ENCODE measurements around the gene CLBA1. TPM values are rescaled to one million over a fixed set of nuclear protein-coding genes. Genes with fewer than 3 reads are reported as not detected.
A peak's percentile ranks its signal among the peaks of the same experiment; 100 is the strongest.
"Not testable (repeated sequence)": the region's sequence is repeated elsewhere in the genome, so short reads cannot be mapped to it uniquely, and the experiment has no call there.

Gene CLBA1
- total RNA-seq, 1 donor from 2014 or later, result 6.1 TPM

DNA sequence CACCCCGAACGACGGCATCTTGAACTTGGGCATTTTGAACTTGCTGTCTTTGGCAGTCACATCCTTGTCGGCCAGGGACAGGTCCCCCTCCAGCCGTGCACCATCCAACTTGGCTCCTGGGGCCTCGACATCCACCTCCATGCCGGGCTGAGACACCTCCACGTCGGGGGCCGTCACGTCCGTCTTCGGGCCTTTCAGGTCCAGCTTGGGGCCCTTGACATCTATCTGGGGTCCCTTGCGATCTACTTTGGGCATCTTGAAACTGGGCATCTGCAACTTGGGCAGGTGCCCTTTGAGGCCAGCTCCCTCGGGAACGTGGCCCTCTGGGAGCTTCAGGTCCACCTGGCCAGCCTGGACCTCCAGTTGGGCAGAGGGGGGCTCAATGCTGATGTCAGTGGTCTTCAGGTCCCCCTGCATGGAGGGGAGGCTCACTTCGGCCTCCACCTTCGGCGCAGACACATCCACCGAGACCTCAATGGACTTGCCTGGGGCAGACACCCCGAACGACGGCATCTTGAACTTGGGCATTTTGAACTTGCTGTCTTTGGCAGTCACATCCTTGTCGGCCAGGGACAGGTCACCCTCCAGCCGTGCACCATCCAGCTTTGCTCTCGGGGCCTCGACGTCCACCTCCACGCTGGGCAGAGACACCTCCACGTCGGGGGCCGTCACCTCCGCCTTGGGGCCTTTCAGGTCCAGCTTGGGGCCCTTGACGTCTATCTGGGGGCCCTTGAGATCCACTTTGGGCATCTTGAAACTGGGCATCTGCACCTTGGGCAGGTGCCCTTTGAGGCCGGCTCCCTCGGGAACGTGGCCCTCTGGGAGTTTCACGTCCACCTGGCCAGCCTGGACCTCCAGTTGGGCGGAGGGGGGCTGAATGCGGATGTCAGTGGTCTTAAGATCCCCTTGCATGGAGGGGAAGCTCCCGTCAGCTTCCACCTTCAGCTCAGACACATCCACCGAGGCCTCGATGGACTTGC is 39.3 kb upstream of the CLBA1 start:
- ATAC-seq; intact Hi-C loops (cut with DNase I); DNase-seq (ENCODE audit: low spot score): not testable (repeated sequence)

DNA sequence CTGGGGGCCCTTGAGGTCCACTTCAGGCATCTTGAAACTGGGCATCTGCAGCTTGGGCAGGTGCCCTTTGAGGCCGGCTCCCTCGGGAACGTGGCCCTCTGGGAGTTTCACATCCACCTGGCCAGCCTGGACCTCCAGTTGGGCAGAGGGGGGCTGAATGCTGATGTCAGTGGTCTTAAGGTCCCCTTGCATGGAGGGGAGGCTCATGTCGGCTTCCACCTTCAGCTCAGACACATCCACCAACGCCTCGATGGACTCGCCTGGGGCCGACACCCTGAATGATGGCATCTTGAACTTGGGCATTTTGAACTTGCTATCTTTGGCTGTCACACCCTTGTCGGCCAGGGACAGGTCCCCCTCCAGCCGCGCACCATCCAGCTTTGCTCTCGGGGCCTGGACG is 38.4 kb upstream of the CLBA1 start:
- DNase-seq (ENCODE audit: low spot score); ATAC-seq; intact Hi-C loops (cut with DNase I): not testable (repeated sequence)

DNA sequence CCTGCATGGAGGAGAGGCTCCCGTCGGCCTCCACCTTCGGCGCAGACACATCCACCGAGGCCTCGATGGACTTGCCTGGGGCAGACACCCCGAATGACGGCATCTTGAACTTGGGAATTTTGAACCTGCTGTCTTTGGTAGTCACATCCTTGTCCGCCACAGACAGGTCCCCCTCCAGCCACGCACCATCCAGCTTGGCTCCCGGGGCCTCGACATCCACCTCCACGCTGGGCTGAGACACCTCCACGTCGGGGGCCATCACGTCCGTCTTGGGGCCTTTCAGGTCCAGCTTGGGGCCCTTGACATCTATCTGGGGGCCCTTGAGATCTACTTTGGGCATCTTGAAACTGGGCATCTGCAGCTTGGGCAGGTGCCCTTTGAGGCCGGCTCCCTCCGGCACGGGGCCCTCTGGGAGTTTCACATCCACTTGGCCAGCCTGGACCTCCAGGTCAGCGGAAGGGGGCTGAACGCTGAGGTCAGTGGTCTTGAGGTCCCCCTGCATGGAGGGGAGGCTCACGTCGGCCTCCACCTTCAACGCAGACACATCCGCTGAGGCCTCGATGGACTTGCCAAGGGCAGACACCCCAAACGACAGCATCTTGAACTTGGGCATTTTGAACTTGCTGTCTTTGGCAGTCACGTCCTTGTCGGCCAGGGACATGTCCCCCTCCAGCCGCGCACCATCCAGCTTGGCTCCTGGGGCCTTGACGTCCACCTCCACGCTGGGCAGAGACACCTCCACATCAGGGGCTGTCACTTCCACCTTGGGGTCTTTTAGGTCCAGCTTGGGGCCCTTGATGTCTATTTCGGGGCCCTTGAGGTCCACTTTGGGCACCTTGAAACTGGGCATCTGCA is 37.5 kb upstream of the CLBA1 start:
- intact Hi-C loops (cut with DNase I); DNase-seq (ENCODE audit: low spot score); ATAC-seq: not testable (repeated sequence)

DNA sequence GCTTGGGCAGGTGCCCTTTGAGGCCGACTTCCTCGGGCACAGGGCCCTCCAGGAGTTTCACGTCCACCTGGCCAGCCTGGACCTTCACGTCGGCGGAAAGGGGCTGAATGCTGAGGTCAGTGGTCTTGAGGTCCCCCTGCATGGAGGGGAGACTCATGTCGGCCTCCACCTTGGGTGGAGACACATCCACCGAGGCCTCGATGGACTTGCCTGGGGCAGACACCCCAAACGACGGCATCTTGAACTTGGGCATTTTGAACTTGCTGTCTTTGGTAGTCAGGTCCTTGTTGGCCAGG is 36.9 kb upstream of the CLBA1 start:
- DNase-seq (ENCODE audit: low spot score) (no peak), ATAC-seq (no peak)
- intact Hi-C loops (cut with DNase I), result no loop called here

DNA sequence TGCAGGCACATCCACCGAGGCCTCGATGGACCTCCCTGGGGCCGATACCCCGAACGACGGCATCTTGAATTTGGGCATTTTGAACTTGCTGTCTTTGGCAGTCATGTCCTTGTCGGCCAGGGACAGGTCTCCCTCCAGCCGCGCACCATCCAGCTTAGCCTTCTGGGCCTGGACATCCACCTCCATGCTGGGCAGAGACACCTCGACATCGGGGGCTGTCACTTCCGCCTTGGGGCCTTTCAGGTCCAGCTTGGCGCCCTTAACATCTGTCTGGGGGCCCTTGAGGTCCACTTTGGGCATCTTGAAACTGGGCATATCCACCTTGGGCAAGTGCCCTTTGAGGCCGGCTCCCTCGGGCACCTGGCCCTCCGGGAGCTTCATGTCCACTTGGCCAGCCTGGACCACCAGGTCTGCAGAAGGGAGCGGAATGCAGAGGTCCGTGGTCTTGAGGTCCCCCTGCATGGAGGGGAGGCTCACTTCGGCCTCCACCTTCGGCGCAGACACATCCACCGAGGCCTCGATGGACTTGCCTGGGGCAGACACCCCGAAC is 36.1 kb upstream of the CLBA1 start:
- ATAC-seq; intact Hi-C loops (cut with DNase I); DNase-seq (ENCODE audit: low spot score): not testable (repeated sequence)

DNA sequence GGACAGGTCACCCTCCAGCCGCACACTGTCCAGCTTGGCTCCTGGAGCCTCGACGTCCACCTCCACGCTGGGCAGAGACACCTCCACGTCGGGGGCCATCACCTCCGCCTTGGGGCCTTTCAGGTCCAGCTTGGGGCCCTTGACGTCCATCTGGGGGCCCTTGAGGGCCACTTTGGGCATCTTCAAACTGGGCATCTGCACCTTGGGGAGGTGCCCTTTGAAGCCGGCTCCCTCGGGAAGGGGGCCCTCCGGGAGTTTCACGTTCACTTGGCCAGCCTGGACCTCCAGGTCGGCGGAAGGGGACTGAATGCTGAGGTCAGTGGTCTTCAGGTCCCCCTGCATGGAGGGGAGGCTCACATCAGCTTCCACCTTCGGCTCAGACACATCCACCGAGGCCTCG is 35.6 kb upstream of the CLBA1 start:
- intact Hi-C loops (cut with DNase I), result no loop called here
- DNase-seq (ENCODE audit: low spot score) (no peak), ATAC-seq (no peak)

DNA sequence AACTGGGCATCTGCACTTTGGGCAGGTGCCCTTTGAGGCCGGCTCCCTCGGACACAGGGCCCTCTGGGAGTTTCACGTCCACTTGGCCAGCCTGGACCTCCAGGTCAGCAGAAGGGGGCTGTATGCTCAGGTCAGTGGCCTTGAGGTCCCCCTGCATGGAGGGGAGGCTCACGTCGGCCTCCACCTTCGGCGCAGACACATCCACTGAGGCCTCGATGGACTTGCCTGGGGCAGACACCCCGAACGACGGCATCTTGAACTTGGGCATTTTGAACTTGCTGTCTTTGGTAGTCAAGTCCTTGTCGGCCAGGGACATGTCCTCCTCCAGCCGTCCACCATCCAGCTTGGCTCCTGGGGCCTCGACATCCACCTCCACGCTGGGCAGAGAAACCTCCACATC is 34.9 kb upstream of the CLBA1 start:
- DNase-seq (ENCODE audit: low spot score); ATAC-seq; intact Hi-C loops (cut with DNase I): not testable (repeated sequence)

DNA sequence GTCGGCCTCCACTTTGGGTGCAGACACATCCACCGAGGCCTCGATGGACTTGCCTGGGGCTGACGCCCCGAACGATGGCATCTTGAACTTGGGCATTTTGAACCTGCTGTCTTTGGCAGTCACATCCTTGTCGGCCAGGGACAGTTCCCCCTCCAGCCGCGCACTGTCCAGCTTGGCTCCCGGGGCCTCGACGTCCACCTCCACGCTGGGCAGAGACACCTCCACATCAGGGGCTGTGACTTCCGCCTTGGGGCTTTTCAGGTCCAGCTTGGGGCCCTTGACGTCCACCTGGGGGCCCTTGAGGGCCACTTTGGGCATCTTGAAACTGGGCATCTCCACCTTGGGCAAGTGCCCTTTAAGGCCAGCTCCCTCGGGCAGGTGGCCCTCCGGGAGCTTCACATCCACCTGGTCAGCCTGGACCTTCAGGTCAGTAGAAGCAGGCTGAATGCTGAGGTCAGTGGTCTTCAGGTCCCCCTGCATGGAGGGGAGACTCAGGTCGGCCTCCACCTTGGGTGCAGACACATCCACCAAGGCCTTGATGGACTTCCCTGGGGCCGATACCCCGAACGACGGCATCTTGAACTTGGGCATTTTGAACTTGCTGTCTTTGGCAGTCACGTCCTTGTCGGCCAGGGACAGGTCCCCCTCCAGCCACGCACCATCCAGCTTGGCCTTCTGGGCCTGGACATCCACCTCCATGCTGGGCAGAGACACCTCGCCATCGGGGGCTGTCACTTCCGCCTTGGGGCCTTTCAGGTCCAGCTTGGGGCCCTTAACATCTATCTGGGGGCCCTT is 33.5 kb upstream of the CLBA1 start:
- ATAC-seq; intact Hi-C loops (cut with DNase I); DNase-seq (ENCODE audit: low spot score): not testable (repeated sequence)

DNA sequence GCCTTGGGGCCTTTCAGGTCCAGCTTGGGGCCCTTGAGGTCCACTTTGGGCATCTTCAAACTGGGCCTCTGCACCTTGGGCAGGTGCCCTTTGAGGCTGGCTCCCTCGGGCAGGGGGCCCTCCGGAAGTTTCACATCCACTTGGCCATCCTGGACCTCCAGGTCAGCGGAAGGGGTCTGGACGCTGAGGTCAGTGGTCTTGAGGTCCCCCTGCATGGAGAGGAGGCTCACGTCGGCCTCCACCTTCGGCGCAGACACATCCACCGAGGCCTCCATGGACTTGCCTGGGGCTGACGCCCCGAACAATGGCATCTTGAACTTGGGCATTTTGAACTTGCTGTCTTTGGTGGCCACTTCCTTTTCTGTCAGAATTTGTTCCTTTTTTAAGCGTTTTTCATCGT is 32.5 kb upstream of the CLBA1 start:
- DNase-seq (ENCODE audit: low spot score), result no peak
- intact Hi-C loops (cut with DNase I), result no loop called here
- no peak for ATAC-seq

DNA sequence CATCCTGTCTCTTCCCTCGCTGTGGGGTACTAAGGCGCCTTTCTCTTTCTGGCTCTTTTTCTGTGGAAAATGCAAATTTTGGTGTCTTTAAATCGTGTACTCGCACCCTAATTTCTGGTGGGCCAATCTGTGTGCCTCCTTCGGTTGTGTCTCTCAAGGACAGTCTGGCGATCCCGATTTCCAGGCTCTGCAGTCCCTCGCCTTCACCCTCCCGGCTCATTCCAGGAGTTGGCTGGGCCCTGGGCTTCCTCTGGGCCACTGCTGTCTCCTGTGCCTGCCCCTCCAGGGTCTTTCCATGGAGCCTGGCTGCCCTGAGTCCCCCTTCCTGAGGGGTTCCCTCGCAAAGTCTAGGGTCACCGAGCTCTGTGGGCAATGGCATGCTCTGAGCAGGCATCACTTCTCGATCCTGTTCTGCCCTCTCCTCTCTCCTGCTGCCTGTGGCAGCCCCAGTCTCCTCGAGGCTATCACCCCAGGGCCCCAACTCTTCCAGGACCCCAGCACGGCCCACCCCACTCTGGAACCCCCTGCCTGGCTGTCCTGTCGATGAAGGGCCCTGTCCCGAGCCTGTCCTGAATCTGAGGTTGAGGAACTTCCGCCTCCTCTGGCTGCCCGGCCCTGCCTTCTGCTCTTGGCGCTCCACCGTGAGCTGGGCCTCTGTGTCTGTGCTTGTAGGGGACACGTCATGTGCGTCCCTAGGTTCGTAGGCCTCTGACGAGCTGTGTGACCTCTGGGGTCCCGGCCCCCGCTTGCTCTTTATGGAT is 31.5 kb upstream of the CLBA1 start:
- intact Hi-C loops (cut with DNase I), result no loop called here
- ATAC-seq (peak; percentile 38), DNase-seq (ENCODE audit: low spot score) (no peak)

DNA sequence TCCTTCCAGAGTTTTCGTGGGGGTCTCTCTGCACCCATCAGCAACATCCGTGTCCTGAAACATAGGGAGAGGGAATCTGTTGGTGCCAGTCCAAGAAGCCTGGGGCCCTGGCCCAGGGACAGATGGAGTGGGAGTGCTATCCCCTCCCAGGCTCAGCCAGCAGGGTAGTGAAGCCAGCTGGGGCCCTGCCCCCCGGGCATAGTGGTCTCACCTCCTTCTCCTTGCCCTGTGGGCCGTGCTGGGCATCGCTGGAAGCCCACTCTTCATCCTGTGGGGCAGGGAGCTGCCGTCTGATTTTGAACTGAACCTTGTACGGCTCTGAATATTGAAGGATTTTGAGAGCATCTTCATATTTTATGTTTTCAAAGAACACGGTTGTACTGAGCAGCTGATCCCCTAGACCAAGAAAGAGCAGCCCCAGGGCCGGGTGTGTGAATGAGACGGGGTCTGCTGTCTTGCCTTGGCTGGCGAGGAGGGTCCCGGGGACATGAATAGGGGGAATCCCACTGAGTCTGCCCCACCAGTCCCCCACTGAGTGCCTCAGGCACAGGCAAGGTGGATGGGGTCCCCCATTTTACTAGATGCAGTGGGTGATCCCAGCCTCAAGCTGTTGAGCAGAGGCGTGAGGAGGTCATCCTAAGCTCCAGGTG is 30.7 kb upstream of the CLBA1 start:
- intact Hi-C loops (cut with DNase I), result no loop called here
- no peak for ATAC-seq
- no peak for DNase-seq (ENCODE audit: low spot score)

DNA sequence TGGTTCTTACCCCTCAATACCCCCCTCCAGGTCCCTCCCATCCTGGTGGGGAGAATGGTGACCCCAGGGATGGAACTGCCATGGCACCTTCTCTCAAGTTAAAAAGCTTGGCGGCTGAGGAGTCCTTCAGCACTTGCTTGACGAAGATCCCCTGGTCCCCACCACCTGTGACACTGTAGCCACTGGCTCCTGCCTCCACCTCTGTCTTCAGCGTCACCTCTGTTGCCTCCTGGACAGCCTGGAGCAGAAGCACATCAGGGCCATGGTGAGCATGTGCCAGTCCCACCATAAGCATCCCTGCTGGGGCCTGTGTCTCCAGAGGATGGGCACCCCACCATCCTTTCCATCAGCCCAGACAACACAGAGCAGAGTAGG is 30.2 kb upstream of the CLBA1 start:
- intact Hi-C loops (cut with DNase I), result no loop called here
- ATAC-seq (no peak), DNase-seq (ENCODE audit: low spot score) (no peak)

DNA sequence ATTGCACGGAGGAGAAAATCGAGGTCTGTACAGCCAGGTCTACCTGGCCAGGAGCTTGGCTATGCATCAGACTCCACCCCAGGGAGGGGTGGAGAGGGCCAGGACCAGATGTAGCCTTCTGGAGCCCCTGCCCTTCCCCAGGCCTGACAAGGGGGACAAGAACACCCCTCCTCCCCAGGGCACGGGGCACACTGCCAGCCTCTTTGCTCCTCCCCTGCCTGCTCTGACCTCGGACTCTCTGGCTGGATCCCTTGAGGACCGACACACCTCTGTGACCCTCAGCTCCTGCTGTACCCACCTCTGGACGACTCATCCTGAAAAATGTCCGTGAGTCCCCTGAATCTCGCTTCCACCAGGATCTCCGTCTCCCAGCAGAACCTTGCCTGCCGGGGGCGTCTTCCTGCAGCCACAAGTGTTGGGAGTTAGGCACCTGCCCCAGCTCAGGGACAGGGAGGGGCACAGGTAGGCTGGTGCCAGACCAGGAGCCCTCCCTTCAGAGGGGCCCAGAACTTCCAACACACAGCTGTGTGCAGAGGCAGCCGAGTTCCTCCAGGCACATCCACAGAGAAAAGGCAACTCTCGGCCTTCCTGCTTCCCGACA is 29.2 kb upstream of the CLBA1 start:
- intact Hi-C loops (cut with DNase I), result no loop called here
- ATAC-seq (no peak), DNase-seq (ENCODE audit: low spot score) (no peak)

DNA sequence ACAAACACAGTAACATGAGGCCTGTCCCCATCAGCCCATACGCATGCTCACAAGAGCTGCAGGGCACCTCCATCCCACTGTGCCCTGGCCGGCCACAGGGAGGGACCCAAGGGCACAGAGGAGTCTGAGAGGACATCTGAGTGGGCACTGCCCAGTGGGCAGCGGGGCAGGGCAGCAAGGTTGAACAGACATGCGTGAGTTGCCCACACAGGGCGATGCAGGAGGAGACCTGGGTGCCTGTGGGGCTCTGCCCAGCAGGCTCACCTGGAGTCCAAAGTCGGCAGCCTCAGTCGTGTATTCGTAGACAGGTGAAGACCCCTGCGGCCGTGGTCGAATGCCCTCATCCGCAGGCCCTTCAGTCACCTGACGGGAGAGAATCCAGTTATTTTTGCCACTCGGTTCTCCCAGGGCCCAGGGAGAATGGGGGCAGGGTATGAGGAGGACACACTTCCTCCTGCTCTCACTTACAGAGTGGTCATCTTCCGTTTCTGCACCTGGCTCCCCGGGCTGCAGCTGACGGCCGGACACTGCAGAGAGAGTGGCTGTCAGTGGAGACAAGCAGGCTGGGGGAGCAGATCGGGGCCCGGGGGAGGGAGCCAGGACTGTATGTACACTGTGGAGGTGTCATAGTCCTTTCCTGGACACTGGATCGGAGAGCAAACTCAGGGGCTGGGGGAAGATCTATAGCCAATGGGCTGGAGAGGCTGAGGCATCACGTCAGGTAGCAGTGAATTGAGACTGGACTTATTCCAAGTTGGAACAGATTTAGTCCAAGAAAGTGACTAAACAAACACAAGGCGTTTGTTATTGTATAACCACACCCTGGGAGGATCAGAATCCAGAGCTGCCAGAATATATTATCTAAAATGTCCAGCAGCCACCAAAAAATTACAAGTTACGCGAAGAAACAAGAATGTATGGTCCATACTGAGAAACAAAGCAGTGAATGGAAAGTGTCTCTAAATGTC is 28.2 kb upstream of the CLBA1 start:
- intact Hi-C loops (cut with DNase I), result no loop called here
- ATAC-seq (no peak), DNase-seq (ENCODE audit: low spot score) (no peak)

DNA sequence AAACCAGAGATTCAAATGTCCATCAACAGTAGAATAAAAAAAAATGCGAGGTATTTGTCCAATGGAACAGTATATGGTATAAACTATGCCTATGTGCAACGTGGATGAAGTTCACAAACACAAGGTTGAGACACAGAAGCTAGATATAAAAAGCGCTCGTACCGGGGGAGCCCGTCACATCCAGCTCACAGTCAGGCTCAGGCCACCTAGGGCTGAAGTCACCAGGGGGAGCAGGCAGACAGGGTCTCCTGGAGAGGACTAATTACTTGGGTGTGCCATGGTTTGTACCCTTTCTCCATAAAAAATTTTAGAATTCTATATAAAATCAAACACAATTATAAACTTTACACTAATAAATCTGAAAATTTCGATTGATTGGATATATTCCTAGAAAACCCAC is 21.0 kb upstream of the CLBA1 start:
- DNase-seq (ENCODE audit: low spot score) (no peak), ATAC-seq (no peak)
- intact Hi-C loops (cut with DNase I), result no loop called here

DNA sequence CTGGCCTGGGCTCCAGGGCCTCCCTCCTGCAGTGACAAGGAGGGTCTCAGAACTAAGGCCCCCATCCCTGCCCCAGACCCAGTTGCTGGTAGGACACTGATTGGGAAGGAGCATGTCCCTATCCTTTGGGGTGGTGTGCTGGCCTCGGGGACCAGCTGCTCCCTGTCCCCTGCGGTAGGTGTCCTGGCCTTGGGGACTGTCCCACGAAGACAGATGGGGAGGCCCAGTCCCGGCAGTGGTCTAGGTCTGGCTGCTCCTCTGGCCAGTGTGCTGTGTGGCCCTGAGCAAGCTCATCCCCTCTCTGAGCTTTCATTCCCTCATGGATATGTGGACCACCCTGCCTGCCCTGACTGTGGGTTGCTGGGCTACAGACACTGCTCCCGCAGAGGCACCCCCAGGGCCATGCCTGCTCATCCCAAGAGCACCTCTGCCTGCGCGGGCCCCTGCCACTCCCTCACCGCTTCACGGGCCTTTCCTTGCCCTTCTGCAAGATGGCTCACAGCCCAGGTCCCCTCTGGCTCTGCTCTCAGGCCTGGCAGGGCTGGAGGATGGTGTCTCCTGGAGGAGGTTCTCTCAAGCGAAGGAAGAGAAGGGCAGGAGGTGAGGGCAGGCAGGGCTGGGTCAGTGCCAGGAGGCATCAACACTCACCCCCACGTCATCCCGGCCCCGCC is 19.9 kb upstream of the CLBA1 start:
- DNase-seq (ENCODE audit: low spot score), result no peak
- intact Hi-C loops (cut with DNase I), result no loop called here
- no peak for ATAC-seq
